DMS114 treated with DMSO at 0.1 percent for 48 hours (cell line): Measurements from ENCODE around the gene MRPL23.

Experiments
- DNase-seq: peaks from one replicate; lab custom pipeline; 2025; ENCODE audit not compliant: unreplicated experiment; lab: John Stamatoyannopoulos, UW

MRPL23 gene

GRCh38 chr11:1946812-1947484, at the start of gene MRPL23:
MRPL23 (plus strand) TSS chr11:1947332; CDS start chr11:1947363, 31 bp downstream.
- no peak for DNase-seq

GRCh38 chr11:1899090-1899489, 48.0 kb upstream of the MRPL23 start:
- no peak for DNase-seq

DNA sequence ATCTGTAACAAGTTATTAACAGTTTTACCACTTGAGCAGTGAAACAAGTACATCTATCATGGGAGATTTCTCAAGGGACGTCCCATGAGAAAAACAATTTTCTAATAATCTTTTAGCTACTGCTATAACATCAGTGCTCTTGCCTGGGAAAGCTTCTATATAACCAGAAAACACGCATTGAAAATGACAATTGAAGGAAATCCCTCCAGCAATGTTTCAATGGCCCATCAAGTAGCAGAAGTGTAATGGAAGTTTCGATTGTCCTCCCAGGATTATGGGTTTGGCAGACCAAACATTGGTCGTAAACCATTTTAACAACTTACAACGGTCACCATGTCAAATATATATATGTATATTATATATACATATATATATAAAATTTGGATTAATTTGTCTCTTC, 47.4 kb upstream of the MRPL23 start:
- DNase-seq = no peak

- no peak for DNase-seq
Observed at GRCh38 chr11:1906181-1906580, 41.0 kb upstream of the MRPL23 start.

DNA sequence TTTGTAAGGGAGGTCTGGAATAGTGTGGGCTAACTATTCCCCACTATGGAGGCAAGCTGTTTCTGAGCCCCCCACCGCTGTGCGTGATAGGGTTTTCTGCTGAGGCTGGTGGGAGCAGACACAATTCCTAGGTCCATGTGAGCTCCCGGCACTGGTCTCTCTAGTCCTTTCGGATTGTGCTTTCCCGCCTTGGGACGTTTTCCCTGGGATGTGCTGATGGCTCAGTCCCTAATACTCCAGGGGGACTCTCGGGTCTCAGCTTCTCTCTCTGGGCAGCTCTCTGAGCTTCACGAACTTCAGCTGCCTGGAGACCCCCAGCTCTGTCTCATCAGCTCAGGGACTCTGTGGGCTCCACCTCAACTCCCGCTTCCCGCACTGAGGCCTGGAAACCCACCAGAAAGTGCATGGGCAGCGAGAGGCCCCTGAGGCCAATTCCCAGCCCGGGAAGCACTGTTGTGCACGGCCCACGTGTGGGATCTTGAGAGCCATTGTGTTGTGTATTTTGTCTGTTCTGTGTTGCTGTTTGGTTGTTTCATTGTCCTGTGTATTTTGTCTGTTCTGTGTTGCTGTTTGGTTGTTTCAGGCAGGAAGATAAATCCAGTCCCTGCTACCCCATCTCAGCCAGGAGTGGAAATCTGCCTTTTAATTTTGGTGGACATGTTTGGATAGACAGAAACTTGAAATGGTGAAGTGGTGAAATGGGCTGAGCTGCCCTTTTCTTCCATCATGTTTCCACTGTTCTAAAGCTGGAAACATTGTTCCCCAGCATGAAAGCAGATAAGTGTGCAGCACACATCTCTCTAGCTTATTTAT, 40.3 kb upstream of the MRPL23 start:
- no peak for DNase-seq

GRCh38 chr11:1908618-1909017, 38.5 kb upstream of the MRPL23 start:
- DNase-seq = no peak

- no peak for DNase-seq
Observed at GRCh38 chr11:1909524-1909923, 37.6 kb upstream of the MRPL23 start.

DNA sequence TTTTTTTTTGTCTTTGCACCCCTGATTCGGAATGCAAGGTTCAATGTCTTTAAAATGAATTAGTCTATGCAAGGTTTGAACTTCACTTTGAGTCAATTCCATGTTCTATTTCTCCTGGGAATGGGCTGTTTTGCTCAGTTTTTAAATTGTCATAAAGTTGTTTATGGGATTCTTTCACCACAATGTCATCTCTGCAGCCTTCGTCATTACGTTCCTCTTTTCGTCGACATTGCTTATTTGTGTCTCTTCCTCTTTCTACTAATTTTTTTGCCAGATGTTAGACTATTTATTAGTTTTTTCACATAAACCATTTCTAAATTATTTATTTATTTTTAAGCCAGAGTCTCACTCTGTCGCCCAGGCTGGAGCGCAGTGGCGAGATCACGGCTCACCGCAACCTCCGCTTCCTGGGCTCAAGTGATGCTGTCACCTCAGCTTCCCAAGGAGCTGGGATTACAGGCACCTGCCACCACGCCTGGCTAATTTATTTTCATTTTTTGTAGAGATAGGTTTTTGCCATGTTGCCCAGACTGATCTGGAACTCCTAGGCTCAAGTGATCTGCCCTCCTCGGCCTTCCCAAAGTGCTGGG, 34.7 kb upstream of the MRPL23 start:
- DNase-seq = no peak

DNA sequence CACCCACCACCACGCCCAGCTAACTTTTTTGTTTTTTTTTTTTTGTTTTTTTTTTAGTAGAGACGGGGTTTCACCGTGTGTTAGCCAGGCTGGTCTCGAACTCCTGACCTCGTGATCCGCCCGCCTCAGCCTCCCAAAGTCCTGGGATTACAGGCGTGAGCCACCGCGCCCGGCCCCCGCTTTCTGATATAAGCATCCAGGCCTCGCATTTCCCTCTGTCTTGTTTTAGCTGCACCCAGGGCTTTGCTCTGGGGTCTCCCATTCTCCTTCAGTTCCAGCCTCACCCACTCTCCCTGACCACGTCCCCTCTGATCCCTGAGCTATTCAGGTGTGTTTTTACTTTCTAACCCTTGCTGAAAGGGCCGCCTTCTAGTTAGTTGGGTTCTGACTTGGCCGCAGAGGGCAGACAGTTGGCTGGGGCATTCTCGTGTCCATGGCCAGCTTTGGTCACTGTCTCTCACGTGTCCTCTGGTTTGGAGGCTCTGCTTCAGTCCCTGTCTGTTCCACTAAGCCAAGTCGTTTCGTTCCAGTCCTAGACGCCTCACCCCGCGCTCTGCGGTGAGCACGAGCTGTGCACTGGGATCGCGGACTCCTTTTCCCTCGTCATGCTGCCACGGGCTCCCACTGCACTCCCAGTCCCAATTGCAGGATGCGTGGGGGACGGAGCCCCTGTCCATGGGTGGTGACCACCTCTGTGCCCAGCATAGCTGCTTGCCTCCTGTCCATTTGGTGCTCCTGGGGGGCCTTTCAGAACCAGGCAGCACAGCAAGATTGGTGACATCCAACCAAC, 33.7 kb upstream of the MRPL23 start:
- DNase-seq = no peak

- no peak for DNase-seq
Observed at GRCh38 chr11:1915795-1916131, 31.4 kb upstream of the MRPL23 start.

DNA sequence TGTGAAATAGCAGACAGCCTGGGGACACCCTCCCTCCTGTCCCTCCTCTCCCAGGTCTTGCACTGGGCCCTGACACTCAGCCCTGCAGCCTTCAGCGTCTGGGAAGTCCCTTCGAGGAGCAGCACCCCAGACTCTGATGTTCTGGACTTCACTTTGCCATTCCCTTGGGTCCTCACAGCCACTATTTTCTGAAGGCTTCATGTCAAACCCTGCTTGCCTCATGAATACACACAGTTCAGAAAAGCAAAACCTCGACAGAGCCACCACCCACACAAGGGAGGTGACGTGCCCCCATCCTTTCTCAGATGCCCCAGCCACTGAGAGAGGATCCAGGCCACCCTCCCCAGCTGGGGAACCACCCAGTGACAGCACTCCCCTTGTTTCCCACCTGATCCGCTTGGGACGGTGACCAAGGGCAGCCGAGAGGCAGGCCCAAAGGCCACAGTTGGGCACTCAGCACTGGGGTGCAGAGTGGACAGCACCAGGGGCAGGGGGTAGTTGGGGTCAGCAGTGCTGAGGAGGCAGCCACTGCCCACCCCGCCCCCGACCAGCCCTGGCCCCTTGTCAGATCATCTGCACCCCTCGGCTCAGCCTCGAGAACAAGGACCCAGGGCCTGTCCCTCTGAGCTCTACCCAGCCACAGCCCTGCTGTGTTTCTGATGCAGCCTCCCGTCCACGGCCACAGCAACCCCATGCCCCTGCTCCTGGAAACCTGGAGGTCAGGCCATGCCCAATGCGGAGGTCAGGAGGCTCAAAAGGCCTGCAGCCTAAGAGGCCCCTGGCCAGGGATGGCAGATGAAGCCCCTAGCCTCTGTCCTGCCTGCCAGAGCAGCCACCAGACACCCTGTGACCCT, 30.8 kb upstream of the MRPL23 start:
- no peak for DNase-seq

DNA sequence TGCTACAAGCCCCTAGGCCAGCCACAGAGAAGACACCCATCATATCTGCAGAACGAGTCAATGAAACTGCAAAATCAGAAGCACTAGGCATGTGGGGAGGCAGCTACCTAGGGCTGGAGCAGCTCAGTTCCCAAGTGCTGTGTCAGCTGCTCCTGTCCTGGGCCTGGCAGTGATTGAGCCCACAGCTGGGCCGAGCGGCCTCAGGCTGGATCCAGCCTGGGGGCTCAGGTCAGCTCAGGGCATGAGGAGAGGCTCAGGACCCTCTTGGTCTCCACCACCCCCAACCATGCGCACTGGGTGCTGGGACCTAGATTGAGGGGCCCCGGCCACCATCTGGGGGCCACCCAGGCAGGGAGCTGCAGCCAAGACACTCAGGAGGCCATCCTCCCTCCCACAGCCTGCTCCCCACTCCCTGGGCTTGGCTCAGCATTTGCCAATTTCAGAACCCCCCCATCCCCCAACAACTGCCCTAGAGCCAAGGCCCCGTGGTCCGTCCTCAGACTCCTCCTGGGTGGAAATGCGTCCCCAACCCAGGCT, 30.1 kb upstream of the MRPL23 start:
- no peak for DNase-seq

GRCh38 chr11:1917523-1918435, 29.4 kb upstream of the MRPL23 start:
- DNase-seq = no peak

DNA sequence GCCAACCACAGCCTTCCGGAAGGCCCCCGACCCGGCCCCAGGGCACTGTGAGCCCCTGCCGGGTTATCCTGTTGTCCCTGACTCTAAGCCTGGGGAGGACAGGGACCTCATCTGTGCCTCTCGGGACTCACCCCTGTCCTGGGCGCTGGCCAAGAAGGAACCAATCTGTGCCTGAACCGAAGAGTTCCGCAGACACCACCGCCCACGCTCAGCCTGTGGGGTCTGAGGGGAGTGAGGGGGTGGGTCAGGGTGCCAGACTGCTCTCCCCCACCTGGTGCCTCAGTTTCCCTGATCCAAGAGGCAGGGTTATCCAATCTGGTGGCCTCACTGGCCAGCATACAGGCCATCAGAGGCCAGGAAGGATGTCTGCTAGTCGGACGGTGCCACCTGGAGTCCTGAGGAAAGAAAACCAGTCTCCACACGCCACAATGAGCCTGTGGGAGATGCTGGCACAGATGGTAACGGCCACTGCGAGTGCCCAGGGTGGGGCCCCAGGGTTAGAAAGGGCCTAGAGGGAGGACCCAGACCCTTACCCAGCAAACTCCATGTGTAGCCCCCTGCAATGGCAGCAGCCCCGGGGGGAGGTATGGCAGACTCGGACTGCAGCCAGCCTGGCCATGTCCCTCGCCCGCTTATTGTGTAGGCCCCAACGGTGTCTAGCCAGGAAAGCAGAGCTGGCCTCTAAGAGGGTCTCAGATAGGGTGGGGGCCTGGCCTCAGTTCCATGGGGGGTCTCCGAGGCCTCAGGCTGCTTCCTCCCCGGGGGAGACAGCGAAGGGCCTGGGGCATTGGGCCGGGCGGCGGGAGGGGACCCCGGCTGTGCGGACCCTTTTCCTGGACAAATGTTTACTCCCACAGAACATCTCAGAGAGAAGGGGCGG, 28.5 kb upstream of the MRPL23 start:
- DNase-seq = no peak

GRCh38 chr11:1919391-1920127, 27.6 kb upstream of the MRPL23 start, which contains the start of gene TNNT3:
TNNT3 (plus strand) TSS chr11:1919703; CDS start chr11:1922875, 3,172 bp downstream.
- no peak for DNase-seq

- no peak for DNase-seq
Observed at GRCh38 chr11:1920128-1920908, 26.8 kb upstream of the MRPL23 start.
